Measurements from ENCODE around the gene CCDC33. TPM values are rescaled to one million over a fixed set of nuclear protein-coding genes. Genes with fewer than 3 reads are reported as not detected.

The CCDC33 gene
- total and polyA plus RNA-seq, 2 experiments from 2014 or later: not detected

- no peaks in the 10 kb centered on the region for H3K9me2 ChIP-seq (ENCODE audit: insufficient read depth)
- H3K9me3 ChIP-seq (ENCODE audit: low read depth): no peaks in the 10 kb centered on the region
- DNase-seq: no peak
- H3K9ac ChIP-seq: no peak overlapping the region
- in situ Hi-C loops (cut with MboI): no loop called here
- no peak overlapping the region for H3K27ac ChIP-seq
- H4K20me1 ChIP-seq (ENCODE audit: insufficient read depth): no peaks in the 10 kb centered on the region
- peaks cover 15% of the 10 kb centered on the region for H3K4me1 ChIP-seq (ENCODE audit: insufficient read depth)
- no peaks in the 10 kb centered on the region for H3K36me3 ChIP-seq (ENCODE audit: low read depth)
- H3K79me2 ChIP-seq (ENCODE audit: insufficient read depth): no peaks in the 10 kb centered on the region
- H3K4me2 ChIP-seq (ENCODE audit: unreplicated experiment): no peak overlapping the region
- no peak overlapping the region for H2AFZ ChIP-seq
- 77 to 81% methylated on average over 16 of the region's 16 CpGs for WGBS, 2 experiments (ENCODE audit: low coverage in 1 of 2, low lambda C conversion rate in 2 of 2, missing lambda C conversion rate in 2 of 2)
- H3K27me3 ChIP-seq (replicated peaks; ENCODE audit: insufficient read depth): no peaks in the 10 kb centered on the region; the same call in 1 of the 2 replicates
- TF ChIP-seq EZH2phosphoT487 (IDR thresholded peaks at IDR 0.05; ENCODE audit: insufficient read depth, low read depth): no peak
- no peak for TF ChIP-seq EZH2 (IDR thresholded peaks at IDR 0.05; ENCODE audit: insufficient read depth, poor library complexity, severe bottlenecking)
- H3K4me3 ChIP-seq: no peak overlapping the region
- H3F3A ChIP-seq (ENCODE audit: insufficient read depth): peaks cover 12% of the 10 kb centered on the region
These were observed 17.9 kb upstream of the CCDC33 start for GRCh38 chr15:74217907-74218885.

- Histone ChIP-seq H3F3A (ENCODE audit: insufficient read depth) (no peaks in the 10 kb centered on the region), H3K9me3 (ENCODE audit: low read depth) (no peaks in the 10 kb centered on the region), H2AFZ (no peak overlapping the region), H3K27ac (no peak overlapping the region), H3K4me2 (ENCODE audit: unreplicated experiment) (no peak overlapping the region), H4K20me1 (ENCODE audit: insufficient read depth) (no peaks in the 10 kb centered on the region), H3K4me1 (ENCODE audit: insufficient read depth) (peaks cover 7% of the 10 kb centered on the region), H3K9ac (no peak overlapping the region), H3K4me3 (no peak overlapping the region), H3K27me3 (replicated peaks; ENCODE audit: insufficient read depth) (no peaks in the 10 kb centered on the region; the same call in 1 of the 2 replicates), H3K9me2 (ENCODE audit: insufficient read depth) (no peaks in the 10 kb centered on the region), H3K79me2 (ENCODE audit: insufficient read depth) (no peaks in the 10 kb centered on the region), H3K36me3 (ENCODE audit: low read depth) (no peaks in the 10 kb centered on the region)
- TF ChIP-seq EZH2phosphoT487 (IDR thresholded peaks at IDR 0.05; ENCODE audit: insufficient read depth, low read depth) (no peak), EZH2 (IDR thresholded peaks at IDR 0.05; ENCODE audit: insufficient read depth, poor library complexity, severe bottlenecking) (no peak)
- 41 to 45% methylated on average over 11 of the region's 11 CpGs for WGBS, 2 experiments (ENCODE audit: low coverage in 1 of 2, low lambda C conversion rate in 2 of 2, missing lambda C conversion rate in 2 of 2)
- no peak for DNase-seq
- in situ Hi-C loops (cut with MboI): no loop called here
These were observed 15.5 kb upstream of the CCDC33 start for GRCh38 chr15:74220475-74221248.

GRCh38 chr15:74221399-74222239 lies 14.5 kb upstream of the CCDC33 start:
- WGBS, 2 experiments (ENCODE audit: low coverage in 1 of 2, low lambda C conversion rate in 2 of 2, missing lambda C conversion rate in 2 of 2): 42 to 48% methylated on average over 12 of the region's 12 CpGs
- no peak overlapping the region for H3K4me3 ChIP-seq
- no peaks in the 10 kb centered on the region; the same call in 1 of the 2 replicates for H3K27me3 ChIP-seq (replicated peaks; ENCODE audit: insufficient read depth)
- H3K79me2 ChIP-seq (ENCODE audit: insufficient read depth): no peaks in the 10 kb centered on the region
- H4K20me1 ChIP-seq (ENCODE audit: insufficient read depth): no peaks in the 10 kb centered on the region
- no peaks in the 10 kb centered on the region for H3K9me3 ChIP-seq (ENCODE audit: low read depth)
- H3F3A ChIP-seq (ENCODE audit: insufficient read depth): no peaks in the 10 kb centered on the region
- in situ Hi-C loops (cut with MboI): no loop called here
- H3K9me2 ChIP-seq (ENCODE audit: insufficient read depth): no peaks in the 10 kb centered on the region
- TF ChIP-seq EZH2phosphoT487 (IDR thresholded peaks at IDR 0.05; ENCODE audit: insufficient read depth, low read depth): no peak
- TF ChIP-seq EZH2 (IDR thresholded peaks at IDR 0.05; ENCODE audit: insufficient read depth, poor library complexity, severe bottlenecking): no peak
- H3K27ac ChIP-seq: no peak overlapping the region
- peaks cover 4% of the 10 kb centered on the region for H3K4me1 ChIP-seq (ENCODE audit: insufficient read depth)
- H2AFZ ChIP-seq: no peak overlapping the region
- H3K9ac ChIP-seq: no peak overlapping the region
- H3K4me2 ChIP-seq (ENCODE audit: unreplicated experiment): no peak overlapping the region
- no peaks in the 10 kb centered on the region for H3K36me3 ChIP-seq (ENCODE audit: low read depth)
- no peak for DNase-seq
